Loucy (cell line): ENCODE measurements around the gene MITF.

ENCODE experiments used
- H2AFZ ChIP-seq: fragments of 200-600 bp; sonication (generic); 2 replicates; pipeline ENCODE4 v1.6.0; 2016; ENCODE audit warnings: antibody characterized with exemption, mild to moderate bottlenecking, low read length, moderate library complexity
- H3F3A ChIP-seq: fragments of 200-600 bp; 2 replicates; pipeline ENCODE4 v1.6.0; 2016; ENCODE audit warnings: antibody characterized with exemption, low read depth, mild to moderate bottlenecking
- H3K27me3 ChIP-seq: fragments of 200-600 bp; sonication (generic); 2 replicates; pipeline ENCODE4 v1.6.1; 2014; ENCODE audit warnings: low read length, mild to moderate bottlenecking; ENCODE audit not compliant: insufficient read depth, poor library complexity, severe bottlenecking
- H3K36me3 ChIP-seq: fragments of 200-600 bp; sonication (generic); 2 replicates; pipeline ENCODE4 v1.6.1; 2016; ENCODE audit warnings: low read length; ENCODE audit not compliant: insufficient read depth
- H3K4me1 ChIP-seq: fragments of 200-600 bp; sonication (generic); 2 replicates; pipeline ENCODE4 v1.5.1; 2014; ENCODE audit warnings: low read length, mild to moderate bottlenecking; ENCODE audit not compliant: insufficient read depth, poor library complexity, severe bottlenecking
- H3K4me2 ChIP-seq: fragments of 200-600 bp; sonication (generic); 2 replicates; pipeline ENCODE4 v1.6.0; 2014; ENCODE audit warnings: antibody characterized with exemption, low read length, low read depth, mild to moderate bottlenecking; ENCODE audit not compliant: poor library complexity, severe bottlenecking
- H3K4me3 ChIP-seq: fragments of 200-600 bp; sonication (generic); 2 replicates; pipeline ENCODE4 v1.5.1; 2014; ENCODE audit warnings: low read length, mild to moderate bottlenecking, mixed read lengths; ENCODE audit not compliant: poor library complexity, severe bottlenecking
- H3K79me2 ChIP-seq: fragments of 200-600 bp; sonication (generic); 2 replicates; pipeline ENCODE4 v1.6.1; 2014; ENCODE audit warnings: low read length; ENCODE audit not compliant: insufficient read depth
- H3K9ac ChIP-seq: fragments of 200-600 bp; sonication (generic); 2 replicates; pipeline ENCODE4 v1.6.0; 2014; ENCODE audit warnings: mild to moderate bottlenecking, low read depth, low read length, moderate library complexity; ENCODE audit not compliant: poor library complexity, severe bottlenecking
- H3K9me2 ChIP-seq: fragments of 200-600 bp; sonication (generic); replicated peaks from 2 replicates; pipeline ENCODE4 v1.6.1; 2016; ENCODE audit warnings: low read depth, low read length, mixed read lengths
- H3K9me3 ChIP-seq: fragments of 200-600 bp; sonication (generic); 2 replicates; pipeline ENCODE4 v1.6.1; 2014; ENCODE audit warnings: mild to moderate bottlenecking, antibody characterized with exemption, low read length, low read depth; ENCODE audit not compliant: insufficient read depth
- H4K20me1 ChIP-seq: fragments of 200-600 bp; sonication (generic); 2 replicates; pipeline ENCODE4 v1.6.0; 2014; ENCODE audit warnings: antibody characterized with exemption, low read length, mild to moderate bottlenecking; ENCODE audit not compliant: insufficient read depth, poor library complexity, severe bottlenecking
- EZH2phosphoT487 ChIP-seq: fragments of 200-600 bp; IDR thresholded peaks from 2 replicates; pipeline ENCODE4 v1.6.1; 2018; ENCODE audit warnings: antibody characterized with exemption, mild to moderate bottlenecking, moderate library complexity, borderline replicate concordance
- TF ChIP-seq, protein P1 (sequence below): fragments of 200-600 bp; sonication (generic); conservative IDR thresholded peaks from 2 replicates; pipeline ENCODE4 v1.5.1; 2014; ENCODE audit warnings: mild to moderate bottlenecking, antibody characterized with exemption, low read length

Gene MITF

DNA sequence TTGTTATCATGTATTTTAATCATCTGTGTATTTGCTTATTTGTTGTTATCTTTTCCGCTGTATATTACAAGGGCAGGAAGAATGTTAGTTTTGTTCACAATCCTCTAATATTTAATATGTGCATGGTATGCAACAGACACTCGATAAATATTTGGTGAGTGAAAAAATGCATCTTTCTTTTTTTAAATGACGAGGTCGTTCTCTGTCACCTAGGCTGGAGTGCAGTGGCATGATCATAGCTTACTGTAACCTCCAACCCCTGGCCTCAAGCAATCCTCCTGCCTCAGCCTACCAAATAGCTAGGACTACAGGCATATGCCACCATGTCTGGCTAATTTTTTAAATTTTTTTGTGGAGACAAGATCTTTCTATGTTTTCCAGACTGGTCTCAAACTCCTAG is 66.2 kb downstream of the MITF start:
- no peak overlapping the region for H3K4me2 ChIP-seq
- no peaks in the 10 kb centered on the region for H3K36me3 ChIP-seq
- no peaks in the 10 kb centered on the region for H4K20me1 ChIP-seq
- no peaks in the 10 kb centered on the region for H3K9me2 ChIP-seq
- H3K9ac ChIP-seq = no peak overlapping the region
- H3K4me3 ChIP-seq = no peak overlapping the region
- no peaks in the 10 kb centered on the region for H3K9me3 ChIP-seq
- no peak overlapping the region for H2AFZ ChIP-seq
- no peaks in the 10 kb centered on the region for H3K27me3 ChIP-seq
- TF ChIP-seq, protein P1, sequence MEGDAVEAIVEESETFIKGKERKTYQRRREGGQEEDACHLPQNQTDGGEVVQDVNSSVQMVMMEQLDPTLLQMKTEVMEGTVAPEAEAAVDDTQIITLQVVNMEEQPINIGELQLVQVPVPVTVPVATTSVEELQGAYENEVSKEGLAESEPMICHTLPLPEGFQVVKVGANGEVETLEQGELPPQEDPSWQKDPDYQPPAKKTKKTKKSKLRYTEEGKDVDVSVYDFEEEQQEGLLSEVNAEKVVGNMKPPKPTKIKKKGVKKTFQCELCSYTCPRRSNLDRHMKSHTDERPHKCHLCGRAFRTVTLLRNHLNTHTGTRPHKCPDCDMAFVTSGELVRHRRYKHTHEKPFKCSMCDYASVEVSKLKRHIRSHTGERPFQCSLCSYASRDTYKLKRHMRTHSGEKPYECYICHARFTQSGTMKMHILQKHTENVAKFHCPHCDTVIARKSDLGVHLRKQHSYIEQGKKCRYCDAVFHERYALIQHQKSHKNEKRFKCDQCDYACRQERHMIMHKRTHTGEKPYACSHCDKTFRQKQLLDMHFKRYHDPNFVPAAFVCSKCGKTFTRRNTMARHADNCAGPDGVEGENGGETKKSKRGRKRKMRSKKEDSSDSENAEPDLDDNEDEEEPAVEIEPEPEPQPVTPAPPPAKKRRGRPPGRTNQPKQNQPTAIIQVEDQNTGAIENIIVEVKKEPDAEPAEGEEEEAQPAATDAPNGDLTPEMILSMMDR = no peak
- TF ChIP-seq EZH2phosphoT487 = no peak
- H3F3A ChIP-seq = no peaks in the 10 kb centered on the region
- H3K4me1 ChIP-seq = no peaks in the 10 kb centered on the region
- no peaks in the 10 kb centered on the region for H3K79me2 ChIP-seq

DNA sequence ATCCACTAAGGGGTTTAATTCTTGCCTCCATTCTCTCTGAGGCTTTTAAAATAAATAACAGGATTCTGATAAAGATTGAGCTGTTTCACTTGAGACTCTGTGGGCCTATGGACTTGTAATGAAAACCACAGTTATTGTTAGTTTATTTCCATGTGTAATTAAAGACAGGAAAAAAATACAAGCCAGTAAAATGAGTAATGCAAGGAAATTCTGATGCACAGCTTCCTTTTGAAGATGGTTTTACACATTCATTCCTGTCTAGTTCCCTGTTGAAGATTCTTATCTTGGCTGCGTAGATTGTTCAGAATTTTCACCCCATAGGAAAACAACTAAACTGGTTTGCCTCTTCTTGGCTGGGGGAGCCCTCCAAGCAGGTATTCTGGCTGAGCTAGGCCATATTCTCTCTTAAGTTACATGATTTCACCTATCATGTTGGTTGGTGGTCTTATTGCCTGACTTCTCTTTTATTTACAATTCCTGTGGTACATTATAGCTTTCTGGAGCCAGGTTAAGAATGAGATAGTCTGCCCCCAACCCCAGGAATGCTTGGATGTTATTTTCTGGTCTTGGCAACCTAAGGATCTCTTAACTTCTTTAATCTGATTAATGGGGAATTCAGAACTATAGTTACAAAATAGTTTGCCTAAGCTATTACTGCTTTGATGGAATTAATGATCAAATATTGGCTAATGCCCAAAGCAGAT is 67.6 kb downstream of the MITF start:
- no peaks in the 10 kb centered on the region for H3K4me1 ChIP-seq
- H3K4me3 ChIP-seq = no peak overlapping the region
- no peaks in the 10 kb centered on the region for H3K9me2 ChIP-seq
- H3K79me2 ChIP-seq = no peaks in the 10 kb centered on the region
- no peaks in the 10 kb centered on the region for H3K9me3 ChIP-seq
- no peaks in the 10 kb centered on the region for H3K27me3 ChIP-seq
- no peak overlapping the region for H3K9ac ChIP-seq
- H3K4me2 ChIP-seq = no peak overlapping the region
- H2AFZ ChIP-seq = no peak overlapping the region
- no peaks in the 10 kb centered on the region for H4K20me1 ChIP-seq
- TF ChIP-seq EZH2phosphoT487 = no peak
- TF ChIP-seq, protein P1 = no peak
- no peaks in the 10 kb centered on the region for H3F3A ChIP-seq
- H3K36me3 ChIP-seq = no peaks in the 10 kb centered on the region

DNA sequence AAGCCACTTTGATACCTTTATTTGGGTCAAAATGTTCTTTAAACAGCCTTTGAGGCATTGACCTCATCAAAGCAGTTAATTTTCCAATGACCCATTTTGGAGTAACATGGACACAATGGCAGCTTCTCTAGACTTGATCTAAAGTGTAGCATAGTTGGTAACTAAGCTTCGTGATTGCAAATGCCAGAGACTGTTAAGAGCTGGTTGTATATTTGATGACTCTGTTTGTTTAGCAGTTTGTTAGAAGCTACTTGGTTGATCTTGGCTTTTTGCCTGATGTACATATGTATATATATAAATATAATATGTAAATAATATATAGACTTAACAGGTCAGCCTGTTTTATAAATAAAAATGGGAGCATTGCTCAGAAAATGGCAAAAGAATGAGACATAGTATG is 68.4 kb downstream of the MITF start:
- Histone ChIP-seq H3K4me2 (no peak overlapping the region), H3K79me2 (no peaks in the 10 kb centered on the region), H3K36me3 (no peaks in the 10 kb centered on the region), H3K9ac (no peak overlapping the region), H3F3A (no peaks in the 10 kb centered on the region), H4K20me1 (no peaks in the 10 kb centered on the region), H3K9me2 (no peaks in the 10 kb centered on the region), H2AFZ (no peak overlapping the region), H3K4me1 (no peaks in the 10 kb centered on the region), H3K27me3 (no peaks in the 10 kb centered on the region), H3K4me3 (no peak overlapping the region), H3K9me3 (no peaks in the 10 kb centered on the region)
- TF ChIP-seq, protein P1 = no peak
- no peak for TF ChIP-seq EZH2phosphoT487
